Mesendoderm (in vitro differentiated cells): Measurements from ENCODE around the gene KRR1.
"Not testable (repeated sequence)": the region's sequence is repeated elsewhere in the genome, so short reads cannot be mapped to it uniquely, and the experiment has no call there.

Source experiments
- DNase-seq: peaks from one replicate; pipeline ENCODE4 v3.0.0; 2013
- H2AK5ac ChIP-seq: 2 replicates; pipeline ENCODE4 v1.6.1; 2013; ENCODE audit warnings: low read length, inconsistent platforms
- H2BK120ac ChIP-seq: 2 replicates; pipeline ENCODE4 v1.6.1; 2013; ENCODE audit warnings: low read depth, mild to moderate bottlenecking, low read length, moderate library complexity, mixed read lengths
- H2BK15ac ChIP-seq: replicated peaks from 2 replicates; pipeline ENCODE4 v1.6.1; 2013; ENCODE audit warnings: low read depth, mild to moderate bottlenecking, moderate library complexity
- H2BK5ac ChIP-seq: 2 replicates; pipeline ENCODE4 v1.6.1; 2013; ENCODE audit warnings: low read length, inconsistent platforms
- H3K18ac ChIP-seq: 2 replicates; pipeline ENCODE4 v1.6.1; 2013; ENCODE audit warnings: mild to moderate bottlenecking, low read length, mixed read lengths
- H3K23ac ChIP-seq: one replicate; pipeline ENCODE4 v1.6.1; 2013; ENCODE audit warnings: low read length
- H3K27ac ChIP-seq: 2 replicates; pipeline ENCODE4 v1.5.1; 2013; ENCODE audit warnings: low read depth, mild to moderate bottlenecking, inconsistent platforms, low read length, moderate library complexity
- H3K27me3 ChIP-seq: 2 replicates; pipeline ENCODE4 v1.6.1; 2013; ENCODE audit warnings: low read length, control low read depth, mild to moderate bottlenecking, inconsistent platforms; ENCODE audit not compliant: insufficient read depth, poor library complexity
- H3K36me3 ChIP-seq: 2 replicates; pipeline ENCODE4 v1.6.1; 2013; ENCODE audit warnings: low read length, inconsistent platforms; ENCODE audit not compliant: control insufficient read depth, insufficient read depth
- H3K4ac ChIP-seq: one replicate; pipeline ENCODE4 v1.6.1; 2013; ENCODE audit warnings: low read depth, mild to moderate bottlenecking, low read length, moderate library complexity
- H3K4me1 ChIP-seq: 2 replicates; pipeline ENCODE4 v1.6.1; 2013; ENCODE audit warnings: low read depth, low read length, inconsistent platforms; ENCODE audit not compliant: control insufficient read depth
- H3K4me2 ChIP-seq: 2 replicates; pipeline ENCODE4 v1.6.1; 2013; ENCODE audit warnings: low read length
- H3K4me3 ChIP-seq: 2 replicates; pipeline ENCODE4 v1.5.1; 2013; ENCODE audit warnings: mild to moderate bottlenecking, low read length
- H3K56ac ChIP-seq: one replicate; pipeline ENCODE4 v1.6.1; 2013; ENCODE audit warnings: low read length
- H3K79me1 ChIP-seq: 2 replicates; pipeline ENCODE4 v1.6.1; 2013; ENCODE audit warnings: low read length, inconsistent platforms
- H3K79me2 ChIP-seq: 2 replicates; pipeline ENCODE4 v1.6.1; 2013; ENCODE audit warnings: mild to moderate bottlenecking, low read length; ENCODE audit not compliant: control insufficient read depth, insufficient read depth
- H3K9ac ChIP-seq: 2 replicates; pipeline ENCODE4 v1.6.1; 2013; ENCODE audit warnings: low read length, inconsistent platforms
- H4K5ac ChIP-seq: one replicate; pipeline ENCODE4 v1.6.1; 2013; ENCODE audit warnings: low read length
- H4K8ac ChIP-seq: one replicate; pipeline ENCODE4 v1.6.1; 2013; ENCODE audit warnings: low read depth, mild to moderate bottlenecking, control low read depth, low read length, moderate library complexity
- WGBS: extraction: QIAGEN DNeasy Blood & Tissue Kit; methylation state at CpG from one replicate; pipeline ENCODE4 v1.1.7; 2013; ENCODE audit warnings: low lambda C conversion rate, missing lambda C conversion rate; ENCODE audit not compliant: insufficient coverage; ENCODE audit errors: extremely low coverage; 5-methylcytosine and 5-hydroxymethylcytosine counted together

Gene KRR1

GRCh38 chr12:75474116-75474515 is 37.3 kb downstream of the KRR1 start:
- no peak overlapping the region for H3K18ac ChIP-seq
- no peak overlapping the region for H2BK120ac ChIP-seq
- no CpG with 5 or more reads among the region's 2 CpGs for WGBS
- no peaks in the 10 kb centered on the region for H3K27me3 ChIP-seq
- no peak overlapping the region for H3K4me2 ChIP-seq
- H3K56ac ChIP-seq: no peak overlapping the region
- H3K36me3 ChIP-seq: no peaks in the 10 kb centered on the region
- H4K8ac ChIP-seq: no peak overlapping the region
- H3K27ac ChIP-seq: no peak overlapping the region
- DNase-seq: no peak
- no peaks in the 10 kb centered on the region for H3K79me1 ChIP-seq
- no peak overlapping the region for H3K23ac ChIP-seq
- H2BK5ac ChIP-seq: no peak overlapping the region
- H3K79me2 ChIP-seq: no peaks in the 10 kb centered on the region
- no peak overlapping the region for H3K4ac ChIP-seq
- H4K5ac ChIP-seq: no peak overlapping the region
- H2AK5ac ChIP-seq: no peak overlapping the region
- no peak overlapping the region for H3K9ac ChIP-seq
- no peak overlapping the region for H2BK15ac ChIP-seq
- H3K4me1 ChIP-seq: no peaks in the 10 kb centered on the region
- H3K4me3 ChIP-seq: no peak overlapping the region

- Histone ChIP-seq H2BK15ac (no peak overlapping the region), H3K27ac (no peak overlapping the region), H3K56ac (no peak overlapping the region), H2BK5ac (no peak overlapping the region), H3K18ac (no peak overlapping the region), H3K79me2 (no peaks in the 10 kb centered on the region), H3K4me3 (no peak overlapping the region), H3K4me1 (no peaks in the 10 kb centered on the region), H4K8ac (no peak overlapping the region), H3K4me2 (no peak overlapping the region), H3K27me3 (no peaks in the 10 kb centered on the region), H4K5ac (no peak overlapping the region), H3K36me3 (no peaks in the 10 kb centered on the region), H3K79me1 (no peaks in the 10 kb centered on the region), H2AK5ac (no peak overlapping the region), H3K4ac (no peak overlapping the region), H2BK120ac (no peak overlapping the region), H3K9ac (no peak overlapping the region), H3K23ac (no peak overlapping the region)
- WGBS: no CpG with 5 or more reads among the region's 6 CpGs
- DNase-seq: peak; percentile 29
Measured at GRCh38 chr12:75471902-75472890, 39.2 kb downstream of the KRR1 start.

GRCh38 chr12:75460204-75460603 is 51.2 kb downstream of the KRR1 start:
- Histone ChIP-seq H2AK5ac (no peak overlapping the region), H3K4ac (no peak overlapping the region), H2BK120ac (no peak overlapping the region), H3K4me3 (no peak overlapping the region), H4K8ac (no peak overlapping the region), H3K27ac (no peak overlapping the region), H3K79me2 (no peaks in the 10 kb centered on the region), H3K23ac (no peak overlapping the region), H3K79me1 (no peaks in the 10 kb centered on the region), H4K5ac (no peak overlapping the region), H3K56ac (no peak overlapping the region), H3K4me1 (no peaks in the 10 kb centered on the region), H3K18ac (no peak overlapping the region), H2BK5ac (no peak overlapping the region), H2BK15ac (no peak overlapping the region), H3K27me3 (no peaks in the 10 kb centered on the region), H3K4me2 (no peak overlapping the region), H3K9ac (no peak overlapping the region), H3K36me3 (no peaks in the 10 kb centered on the region)
- no peak for DNase-seq

GRCh38 chr12:75459755-75460154 is 51.7 kb downstream of the KRR1 start:
- H3K4me2 ChIP-seq: no peak overlapping the region
- H3K79me1 ChIP-seq: no peaks in the 10 kb centered on the region
- no peak overlapping the region for H3K56ac ChIP-seq
- no peak overlapping the region for H2BK15ac ChIP-seq
- H3K23ac ChIP-seq: no peak overlapping the region
- H3K18ac ChIP-seq: no peak overlapping the region
- H3K4me3 ChIP-seq: no peak overlapping the region
- no peak overlapping the region for H3K27ac ChIP-seq
- no peak overlapping the region for H4K8ac ChIP-seq
- H3K79me2 ChIP-seq: no peaks in the 10 kb centered on the region
- H2AK5ac ChIP-seq: no peak overlapping the region
- no peaks in the 10 kb centered on the region for H3K27me3 ChIP-seq
- no peak overlapping the region for H2BK5ac ChIP-seq
- H3K4ac ChIP-seq: no peak overlapping the region
- H3K36me3 ChIP-seq: no peaks in the 10 kb centered on the region
- H3K4me1 ChIP-seq: no peaks in the 10 kb centered on the region
- no peak overlapping the region for H2BK120ac ChIP-seq
- no CpG with 5 or more reads among the region's 3 CpGs for WGBS
- H4K5ac ChIP-seq: no peak overlapping the region
- DNase-seq: no peak
- no peak overlapping the region for H3K9ac ChIP-seq

GRCh38 chr12:75457866-75458265 is 53.5 kb downstream of the KRR1 start:
- H3K4me3 ChIP-seq, H3K23ac ChIP-seq: not testable (repeated sequence)
- peak; percentile 37 for DNase-seq

GRCh38 chr12:75457191-75457590 is 54.2 kb downstream of the KRR1 start:
- Histone ChIP-seq H2BK5ac (no peak overlapping the region), H3K79me2 (no peaks in the 10 kb centered on the region), H3K27me3 (no peaks in the 10 kb centered on the region), H2BK15ac (no peak overlapping the region), H3K18ac (no peak overlapping the region), H3K4me3 (no peak overlapping the region), H3K56ac (no peak overlapping the region), H2BK120ac (no peak overlapping the region), H3K4me1 (no peaks in the 10 kb centered on the region), H3K36me3 (no peaks in the 10 kb centered on the region), H3K9ac (no peak overlapping the region), H4K8ac (no peak overlapping the region), H3K4ac (no peak overlapping the region), H3K23ac (no peak overlapping the region), H3K79me1 (no peaks in the 10 kb centered on the region), H3K4me2 (no peak overlapping the region), H4K5ac (no peak overlapping the region), H3K27ac (no peak overlapping the region), H2AK5ac (no peak overlapping the region)
- no CpG with 5 or more reads among the region's 1 CpG for WGBS
- no peak for DNase-seq

More at GRCh38 chr12:75457866-75458265, 53.5 kb downstream of the KRR1 start:
- H2AK5ac ChIP-seq, H3K4ac ChIP-seq, H3K27ac ChIP-seq, H3K27me3 ChIP-seq, H3K79me2 ChIP-seq, H2BK120ac ChIP-seq, H2BK5ac ChIP-seq, H3K79me1 ChIP-seq, H4K8ac ChIP-seq, H3K4me1 ChIP-seq, H4K5ac ChIP-seq, H3K36me3 ChIP-seq, H3K56ac ChIP-seq, H3K18ac ChIP-seq, H2BK15ac ChIP-seq, H3K4me2 ChIP-seq, H3K9ac ChIP-seq: not testable (repeated sequence)
- WGBS: no CpG with 5 or more reads among the region's 9 CpGs
